HG02981 (cell line): Measurements from ENCODE around the gene DNAJC13.

Experiments used
- ATAC-seq: cut with Tn5 transposase; IDR thresholded peaks from one replicate; pipeline ENCODE4 v1.9.1; 2021; ENCODE audit warnings: mild to moderate bottlenecking, moderate library complexity; ENCODE audit not compliant: unreplicated experiment

The DNAJC13 gene

DNA sequence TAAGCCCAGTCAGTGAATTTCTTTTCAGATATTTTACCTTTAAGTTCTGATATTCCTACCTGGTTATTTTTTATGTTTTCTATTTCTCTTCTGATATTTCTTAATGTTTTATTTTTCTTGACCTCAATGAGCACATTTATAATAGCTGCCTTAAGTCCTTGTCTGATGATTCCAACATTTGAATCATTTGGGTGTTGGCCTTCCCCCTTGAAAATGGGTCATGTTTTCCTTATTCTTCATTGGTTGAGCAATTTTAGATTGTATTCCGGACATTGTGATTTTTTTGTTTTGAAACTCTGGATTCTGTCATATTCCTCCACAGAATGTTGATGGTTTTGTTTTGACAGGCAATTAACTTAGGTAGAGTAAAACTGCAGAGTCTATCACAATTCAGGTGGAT, 170.1 kb downstream of the DNAJC13 start:
- ATAC-seq, result no peak
